Airway epithelial cell (primary cell): ENCODE results near the gene ZNF501. TPM values are rescaled to one million over a fixed set of nuclear protein-coding genes. Genes with fewer than 3 reads are reported as not detected.

ENCODE experiments used
- total RNA-seq: library from RNA; depleted of rRNA; stranded (reverse); fragments of >200 nt; gene quantifications from 2 replicates; pipeline ENCODE4 v1.2.3, GENCODE V29; 2015

The ZNF501 gene
- total RNA-seq = 1.7 and 2.1 TPM in 2 replicates

DNA sequence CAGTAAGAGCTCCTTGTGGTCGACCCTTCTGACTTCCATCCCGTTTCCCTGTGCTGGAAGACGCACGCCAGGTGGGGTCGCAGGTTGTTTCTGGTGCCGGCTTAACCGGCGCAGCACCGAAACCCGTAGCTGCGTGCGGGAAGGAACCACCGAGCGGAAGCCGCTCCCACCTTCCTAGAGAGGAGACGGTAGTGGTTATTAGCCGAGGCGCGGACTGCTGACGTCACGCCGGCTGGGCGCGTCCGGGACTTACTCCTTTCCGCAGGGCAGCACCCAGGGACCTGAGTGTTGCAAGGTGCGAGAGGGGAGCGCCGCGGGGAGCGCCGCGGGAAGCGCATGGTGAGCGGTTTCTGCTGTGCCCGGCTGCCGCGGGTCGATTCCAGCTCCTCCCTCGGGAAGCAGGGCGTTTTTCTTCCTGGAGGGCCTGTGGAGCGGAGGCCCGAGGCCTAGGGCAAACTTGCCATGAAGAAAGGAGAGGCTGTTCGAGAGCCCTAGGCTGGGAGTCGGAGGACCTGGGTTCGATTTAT lies at the start of gene ZNF501:
TSS of gene ZNF501 (plus strand) at position 252 of the 527 bp plus-strand sequence. CDS start 4,787 bp downstream, outside the sequence.

DNA sequence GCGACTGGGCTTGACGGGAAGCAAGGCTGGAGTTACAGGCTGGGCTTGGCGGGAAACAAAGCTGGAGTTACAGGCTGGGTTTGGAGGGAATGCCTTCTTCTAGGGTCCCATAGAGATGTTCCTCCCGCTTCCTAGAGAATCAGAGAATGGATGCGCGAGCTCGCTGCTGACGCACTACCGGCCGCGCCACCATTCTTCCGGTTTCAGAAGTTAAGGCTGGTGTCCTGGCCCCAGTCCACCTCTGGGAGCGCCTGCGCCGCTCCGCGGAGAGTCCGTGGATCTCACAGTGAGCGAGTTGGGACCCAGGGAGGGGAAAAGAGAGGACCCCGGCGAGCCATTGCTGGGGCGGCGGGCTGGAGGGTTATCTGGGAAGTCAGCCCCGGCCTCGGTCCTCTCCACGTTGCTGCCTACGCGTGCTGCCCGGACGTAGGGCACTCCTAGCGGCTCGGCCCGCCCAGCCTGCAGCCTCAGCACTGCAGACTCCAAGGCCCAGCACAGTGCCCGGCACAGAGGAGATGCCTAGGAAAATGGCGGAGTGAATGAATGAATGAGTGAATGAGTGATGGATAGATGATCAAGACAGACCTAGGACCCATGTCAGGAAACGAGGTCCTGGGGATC lies 16.9 kb upstream of the ZNF501 start, which contains the start of gene ZNF502:
TSS of gene ZNF502 (plus strand) at position 206 of the 621 bp plus-strand sequence. CDS start 7,602 bp downstream, outside the sequence.

DNA sequence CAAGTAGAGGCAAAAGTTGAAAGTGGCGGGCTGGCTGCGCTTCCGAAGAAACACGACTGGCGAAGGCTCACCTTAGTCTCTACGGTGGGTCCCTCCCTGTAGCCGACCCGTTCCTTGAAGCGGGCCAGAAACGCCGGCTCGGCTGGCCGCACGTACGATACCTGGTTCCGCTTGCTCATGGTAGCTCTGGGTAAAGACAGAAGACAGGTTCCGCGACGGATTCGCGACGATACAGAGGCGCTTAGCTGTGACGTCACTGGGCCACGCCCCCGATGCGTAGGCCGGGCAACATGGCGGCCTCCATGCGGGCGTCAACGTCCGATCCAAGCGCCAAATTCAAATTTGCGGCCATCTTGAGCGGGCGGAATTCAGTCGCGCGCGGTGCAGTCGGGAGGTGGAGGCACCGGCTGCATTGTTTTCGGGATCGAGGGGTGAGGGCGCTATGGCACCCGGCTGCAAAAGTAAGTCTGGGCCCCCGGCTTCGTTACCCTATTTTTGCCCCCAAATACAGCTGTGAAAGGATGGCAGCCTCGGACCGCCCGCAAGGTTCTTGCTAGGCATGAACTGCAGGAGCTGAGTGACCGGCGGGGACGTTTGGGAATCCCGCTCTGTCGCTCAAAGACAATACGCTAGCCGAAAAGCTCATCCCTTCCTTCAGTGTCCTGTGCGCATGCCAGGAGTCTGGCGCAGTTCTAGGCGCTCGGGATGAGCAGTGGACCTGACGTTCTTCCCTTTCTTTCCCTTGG lies 32.2 kb downstream of the ZNF501 start, which contains the start of the genes KIAA1143 and KIF15:
TSS of gene KIAA1143 (minus strand) at position 196 of the 746 bp plus-strand sequence. CDS start at position 179, 17 bp downstream.
TSS of gene KIF15 (plus strand) at position 371 of the 746 bp plus-strand sequence. CDS start at position 443, 72 bp downstream.

Other genes with a start within 250 kb of the ZNF501 start
- 1.4 and 2.5 TPM in 2 replicates for gene ZKSCAN7, start 174.4 kb upstream of the ZNF501 start, total RNA-seq
- gene ZNF660, start 144.7 kb upstream of the ZNF501 start, total RNA-seq = 0.05 and 0.07 TPM in 2 replicates
- gene ZNF197, start 104.6 kb upstream of the ZNF501 start, total RNA-seq = 8.1 and 9.0 TPM in 2 replicates
- 6.2 and 9.9 TPM in 2 replicates for gene ZNF35, start 80.9 kb upstream of the ZNF501 start, total RNA-seq
- 1.7 and 2.9 TPM in 2 replicates for gene ZNF502, start 17.0 kb upstream of the ZNF501 start, total RNA-seq
- gene KIAA1143, start 32.0 kb downstream of the ZNF501 start, total RNA-seq = 12.5 and 15.7 TPM in 2 replicates
- gene KIF15, start 32.2 kb downstream of the ZNF501 start, total RNA-seq = 4.5 and 6.9 TPM in 2 replicates
- 19.0 and 26.7 TPM in 2 replicates for gene TMEM42, start 132.3 kb downstream of the ZNF501 start, total RNA-seq
- gene TGM4, start 145.0 kb downstream of the ZNF501 start, total RNA-seq = 0.33 and 0.35 TPM in 2 replicates
- 63.0 and 93.3 TPM in 2 replicates for gene ZDHHC3, start 246.5 kb downstream of the ZNF501 start, total RNA-seq
- 59.2 and 94.3 TPM in 2 replicates for gene EXOSC7, start 246.6 kb downstream of the ZNF501 start, total RNA-seq